SK-N-SH (cell line): ENCODE measurements around the gene DNMBP. TPM values are rescaled to one million over a fixed set of nuclear protein-coding genes. Genes with fewer than 3 reads are reported as not detected.

Source experiments
- CTCF ChIA-PET: fragments of 300-600, 350-600 bp; formaldehyde crosslinking; extraction: SDS; loops from one replicate; lab custom pipeline; 2021; lab: Yijun Ruan, JAX
- POLR2A ChIA-PET: fragments of 350-600 bp; sonication (Branson Sonifier 250); formaldehyde crosslinking; extraction: SDS; loops from one replicate; lab custom pipeline; 2020; ENCODE audit warnings: antibody characterized with exemption, inconsistent platforms; lab: Yijun Ruan, JAX
- DNase-seq: peaks from one replicate; pipeline ENCODE4 v3.0.0; 2012
- H2AFZ ChIP-seq: fragments of 200-600 bp; sonication (generic); 2 replicates; pipeline ENCODE4 v1.8.1; 2016; ENCODE audit warnings: antibody characterized with exemption, mild to moderate bottlenecking, low read depth
- H3F3A ChIP-seq: fragments of 200-600 bp; sonication (generic); replicated peaks from 2 replicates; pipeline ENCODE3; 2016; ENCODE audit warnings: antibody characterized with exemption, mild to moderate bottlenecking; ENCODE audit not compliant: insufficient read depth
- H3K27ac ChIP-seq, 2 experiments: fragments of 200-500 bp in 1 of 2; fragments of 200-600 bp in 1 of 2; sonication (Bioruptor generic) in 1 of 2; sonication (generic), shearing (Covaris generic) in 1 of 2; 2 replicates each; pipeline versions ENCODE4 v1.5.1 to v1.6.1; 2014 to 2016; ENCODE audit warnings: low read depth in 2 of 2, inconsistent platforms in 1 of 2, low read length in 1 of 2, mild to moderate bottlenecking in 1 of 2, mixed read lengths in 1 of 2
- H3K27me3 ChIP-seq: fragments of 200-600 bp; sonication (generic), shearing (Covaris generic); 2 replicates; pipeline ENCODE4 v1.6.1; 2016; ENCODE audit warnings: mixed run types; ENCODE audit not compliant: insufficient read depth
- H3K36me3 ChIP-seq, 2 experiments: fragments of 200-500 bp in 1 of 2; fragments of 200-600 bp in 1 of 2; sonication (Bioruptor generic) in 1 of 2; sonication (generic) in 1 of 2; replicated peaks in 1 of 2; 2 replicates each; pipeline versions ENCODE3 to v1.5.1; 2014 to 2016; ENCODE audit warnings: low read length in 1 of 2, mild to moderate bottlenecking in 1 of 2; ENCODE audit not compliant: insufficient read depth in 2 of 2, control insufficient read depth in 1 of 2
- H3K4me1 ChIP-seq, 2 experiments: fragments of 200-500 bp in 1 of 2; fragments of 200-600 bp in 1 of 2; sonication (Bioruptor generic) in 1 of 2; sonication (generic), shearing (Covaris generic) in 1 of 2; 2 replicates each; pipeline versions ENCODE4 v1.5.1 to v1.6.1; 2014 to 2016; ENCODE audit warnings: low read depth in 1 of 2, low read length in 1 of 2, mixed run types in 1 of 2; ENCODE audit not compliant: insufficient read depth in 2 of 2, control insufficient read depth in 1 of 2
- H3K4me2 ChIP-seq: fragments of 200-600 bp; sonication (generic), shearing (Covaris generic); 2 replicates; pipeline ENCODE4 v1.6.1; 2017; ENCODE audit warnings: mixed run types
- H3K4me3 ChIP-seq, 2 experiments: fragments of 200-500 bp in 1 of 2; fragments of 200-600 bp in 1 of 2; sonication (Bioruptor generic) in 1 of 2; sonication (generic), shearing (Covaris generic) in 1 of 2; 2 replicates each; pipeline versions ENCODE4 v1.5.1 to v1.8.1; 2014 to 2016; ENCODE audit warnings: low read depth in 2 of 2, inconsistent platforms in 1 of 2, low read length in 1 of 2, mild to moderate bottlenecking in 1 of 2, mixed read lengths in 1 of 2, moderate library complexity in 1 of 2
- H3K79me2 ChIP-seq: fragments of 200-600 bp; sonication (generic); 2 replicates; pipeline ENCODE4 v1.8.1; 2017; ENCODE audit warnings: mild to moderate bottlenecking; ENCODE audit not compliant: insufficient read depth
- H3K9ac ChIP-seq: fragments of 200-600 bp; sonication (generic); 2 replicates; pipeline ENCODE4 v1.6.1; 2017; ENCODE audit warnings: mixed run types
- H3K9me2 ChIP-seq: fragments of 200-600 bp; sonication (generic); 2 replicates; pipeline ENCODE4 v1.6.1; 2017; ENCODE audit warnings: mixed run types
- H3K9me3 ChIP-seq: fragments of 200-600 bp; sonication (generic); 2 replicates; pipeline ENCODE4 v1.6.1; 2017; ENCODE audit warnings: mixed run types, mild to moderate bottlenecking, moderate library complexity
- H4K20me1 ChIP-seq: fragments of 200-600 bp; sonication (generic); 2 replicates; pipeline ENCODE4 v1.6.1; 2017; ENCODE audit warnings: mild to moderate bottlenecking, mixed run types; ENCODE audit not compliant: insufficient read depth
- CTCF ChIP-seq: fragments of 200-600 bp; sonication (generic); IDR thresholded peaks from 2 replicates; pipeline ENCODE4 v1.6.1; 2017; ENCODE audit warnings: antibody characterized with exemption, mild to moderate bottlenecking, moderate library complexity
- ELF1 ChIP-seq: IDR thresholded peaks from 2 replicates; pipeline ENCODE4 v1.4.0; 2012
- FOXJ3 ChIP-seq: sonication (generic); formaldehyde crosslinking; IDR thresholded peaks from 2 replicates; pipeline ENCODE4 v1.5.1; 2020; ENCODE audit warnings: mild to moderate bottlenecking, missing genetic modification reagents
- FOXM1 ChIP-seq: IDR thresholded peaks from 2 replicates; pipeline ENCODE4 v1.4.0; 2012; ENCODE audit warnings: low read depth, mild to moderate bottlenecking
- GABPA ChIP-seq: IDR thresholded peaks from 2 replicates; pipeline ENCODE4 v1.4.0; 2012; ENCODE audit warnings: low read depth, mild to moderate bottlenecking
- JUND ChIP-seq: IDR thresholded peaks from 2 replicates; pipeline ENCODE4 v1.4.0; 2012
- MAX ChIP-seq: IDR thresholded peaks from 2 replicates; pipeline ENCODE4 v1.4.0; 2012; ENCODE audit warnings: low read depth
- MEF2A ChIP-seq: IDR thresholded peaks from 2 replicates; pipeline ENCODE4 v1.4.0; 2012; ENCODE audit warnings: low read depth, borderline replicate concordance
- MXI1 ChIP-seq: IDR thresholded peaks from 2 replicates; pipeline ENCODE4 v1.6.1; 2012; ENCODE audit warnings: mild to moderate bottlenecking, low read depth, low read length, improper control_type of control experiment
- NFIC ChIP-seq: IDR thresholded peaks from 2 replicates; pipeline ENCODE4 v1.4.0; 2012; ENCODE audit warnings: borderline replicate concordance
- PBX3 ChIP-seq: IDR thresholded peaks from 2 replicates; pipeline ENCODE4; 2012
- RCOR1 ChIP-seq: fragments of 150-350 bp; IDR thresholded peaks from 2 replicates; pipeline ENCODE4 v1.6.1; 2017; ENCODE audit warnings: antibody characterized with exemption, low read length
- RXRA ChIP-seq: IDR thresholded peaks from 2 replicates; pipeline ENCODE4 v1.4.0; 2012; ENCODE audit warnings: low read depth, mild to moderate bottlenecking, borderline replicate concordance
- SIN3A ChIP-seq: IDR thresholded peaks from 2 replicates; pipeline ENCODE4 v1.6.1; 2012; ENCODE audit warnings: low read depth, mild to moderate bottlenecking, low read length, moderate library complexity, borderline replicate concordance
- SMC3 ChIP-seq: IDR thresholded peaks from 2 replicates; pipeline ENCODE4 v1.6.1; 2012; ENCODE audit warnings: low read depth, low read length, improper control_type of control experiment
- TAF1 ChIP-seq: IDR thresholded peaks from 2 replicates; pipeline ENCODE4 v1.6.1; 2012; ENCODE audit warnings: low read depth, mild to moderate bottlenecking, low read length, moderate library complexity, borderline replicate concordance
- TCF12 ChIP-seq: IDR thresholded peaks from 2 replicates; pipeline ENCODE4 v1.4.0; 2012
- USF1 ChIP-seq: IDR thresholded peaks from 2 replicates; pipeline ENCODE4 v1.4.0; 2012; ENCODE audit warnings: low read depth, borderline replicate concordance
- YY1 ChIP-seq: IDR thresholded peaks from 2 replicates; pipeline ENCODE4 v1.4.0; 2012; ENCODE audit warnings: low read depth, mild to moderate bottlenecking
- ZBTB33 ChIP-seq: IDR thresholded peaks from 2 replicates; pipeline ENCODE4 v1.4.0; 2012; ENCODE audit warnings: low read depth, borderline replicate concordance
- WGBS: methylation state at CpG from one replicate; pipeline ENCODE4 v1.1.6; 2017; ENCODE audit warnings: low lambda C conversion rate; 5-methylcytosine and 5-hydroxymethylcytosine counted together
- polyA plus RNA-seq, 3 experiments: library from polyadenylated mRNA; depleted of rRNA; stranded (reverse); fragments of >200 nt; gene quantifications; 2 replicates each; pipeline ENCODE4 v1.2.3, GENCODE V29; 2012

DNMBP gene
- polyA plus RNA-seq, 1 of the 3 experiments (the other 2 are of a cell fraction), result 40.2 TPM

GRCh38 chr10:99849536-99849935, 160.2 kb downstream of the DNMBP start:
- no peaks in the 10 kb centered on the region; a peak in 1 of 4 replicates for H3K4me1 ChIP-seq
- H3K27ac ChIP-seq, result no peak overlapping the region
- H3K79me2 ChIP-seq, result no peaks in the 10 kb centered on the region
- no peak overlapping the region for H3K4me2 ChIP-seq
- no peaks in the 10 kb centered on the region for H3K9me2 ChIP-seq
- no peaks in the 10 kb centered on the region for H4K20me1 ChIP-seq
- no peaks in the 10 kb centered on the region for H3K36me3 ChIP-seq
- CTCF ChIA-PET, result interaction anchor here (1.6 to 9.8 kb wide), 5 partner anchors 9 to 197 kb away, joined by 3 to 108 read pairs (median 6); partner anchors contain the start of gene DNMBP
- no peak overlapping the region for H3K4me3 ChIP-seq
- H3K27me3 ChIP-seq, result no peaks in the 10 kb centered on the region
- WGBS, result 82% methylated on average over 2 of the region's 2 CpGs
- no peaks in the 10 kb centered on the region for H3F3A ChIP-seq
- TF ChIP-seq RXRA (no peak), ZBTB33 (no peak), TCF12 (no peak), YY1 (no peak), RCOR1 (no peak), MAX (no peak), MXI1 (no peak), NFIC (no peak), ELF1 (no peak), FOXM1 (no peak), SMC3 (no peak), CTCF (no peak), MEF2A (no peak)
- TF ChIP-seq, all 33 proteins: peak for 0
- no peaks in the 10 kb centered on the region for H3K9me3 ChIP-seq
- POLR2A ChIA-PET, result no interaction called here
- no peak overlapping the region for H2AFZ ChIP-seq
- H3K9ac ChIP-seq, result no peak overlapping the region
- no peak for DNase-seq

- Histone ChIP-seq H2AFZ (no peak overlapping the region), H3K9me2 (no peaks in the 10 kb centered on the region), H3K27me3 (no peaks in the 10 kb centered on the region), H3K36me3 (no peaks in the 10 kb centered on the region), H3K79me2 (no peaks in the 10 kb centered on the region), H4K20me1 (no peaks in the 10 kb centered on the region), H3F3A (no peaks in the 10 kb centered on the region), H3K27ac (no peak overlapping the region), H3K9me3 (no peaks in the 10 kb centered on the region), H3K4me2 (no peak overlapping the region), H3K4me3 (no peak overlapping the region), H3K4me1 (no peaks in the 10 kb centered on the region; a peak in 1 of 4 replicates), H3K9ac (no peak overlapping the region)
- TF ChIP-seq MXI1, result no peak
- TF ChIP-seq USF1, result no peak
- no peak for TF ChIP-seq RXRA
- TF ChIP-seq PBX3, result no peak
- no peak for TF ChIP-seq NFIC
- no peak for TF ChIP-seq GABPA
- TF ChIP-seq SIN3A, result no peak
- no peak for TF ChIP-seq YY1
- no peak for TF ChIP-seq TAF1
- no peak for TF ChIP-seq JUND
- no peak for TF ChIP-seq FOXJ3 (CRISPR knock-in tag)
- ChIA-PET POLR2A (no interaction called here), CTCF (interaction anchor here (1.6 to 9.8 kb wide), 5 partner anchors 10 to 198 kb away, joined by 3 to 108 read pairs (median 6); partner anchors contain the start of gene DNMBP)
- 88% methylated on average over 7 of the region's 7 CpGs for WGBS
- DNase-seq, result no peak
Measured at GRCh38 chr10:99849057-99849456, 160.7 kb downstream of the DNMBP start.
